ENCODE data around the gene ZBTB3. TPM values are rescaled to one million over a fixed set of nuclear protein-coding genes. Genes with fewer than 3 reads are reported as not detected.
A peak's percentile ranks its signal among the peaks of the same experiment; 100 is the strongest.
"Not testable (repeated sequence)": the region's sequence is repeated elsewhere in the genome, so short reads cannot be mapped to it uniquely, and the experiment has no call there.

Gene ZBTB3
- total and polyA plus RNA-seq, 2 donors (not counting 3 experiments of a cell fraction or from before 2014, with no cell fraction given) = 3.7 to 6.9 TPM

GRCh38 chr11:62705413-62705812 is 48.5 kb downstream of the ZBTB3 start:
- H3K9ac ChIP-seq (replicated peaks; ENCODE audit: extremely low read depth, insufficient read depth, low read length) = peak overlapping the region; percentile 65
- intact Hi-C loops (cut with micrococcal nuclease) (loop anchor here (5.0 kb wide), 2 partner anchors 38 to 53 kb away; partner anchors contain the start of genes C11orf98, CSKMT and INTS5), dilution Hi-C loops (cut with MboI; ENCODE audit: extremely low pct_ligation_motif_present, low sequenced_read_pairs) (no loop called here)
- peaks cover 25% of the 10 kb centered on the region for H3K4me1 ChIP-seq (ENCODE audit: control insufficient read depth, extremely low read depth, insufficient read depth, low read length)
- no peaks in the 10 kb centered on the region for H3K27me3 ChIP-seq (ENCODE audit: control insufficient read depth in 2 of 2, insufficient read depth in 2 of 2, low read length in 2 of 2)
- no peaks in the 10 kb centered on the region for H3K36me3 ChIP-seq (ENCODE audit: control insufficient read depth in 2 of 2, extremely low read depth in 1 of 2, insufficient read depth in 2 of 2, low read length in 2 of 2)
- peak overlapping the region; percentile 81 for H3K4me2 ChIP-seq (ENCODE audit: insufficient read depth, low read length)
- no peaks in the 10 kb centered on the region for H4K20me1 ChIP-seq (replicated peaks; ENCODE audit: control insufficient read depth, extremely low read depth, insufficient read depth, low read length)
- FAIRE-seq = peak; percentile 76
- H3K9me1 ChIP-seq (replicated peaks; ENCODE audit: control insufficient read depth, extremely low read depth, insufficient read depth, low read length) = no peaks in the 10 kb centered on the region
- DNase-seq (ENCODE audit: low read depth, low spot score) = no peak
- peak overlapping the region; percentile 37 for H3K27ac ChIP-seq (ENCODE audit: insufficient read depth, low read depth, low read length)
- CTCF ChIA-PET = interaction anchor here (0.9 to 2.5 kb wide), 6 partner anchors 9 to 162 kb away, joined by 3 to 14 read pairs (median 6); partner anchors contain the start of gene HNRNPUL2
- peak overlapping the region; percentile 65 for H2AFZ ChIP-seq (ENCODE audit: low read depth, low read length)
- peak overlapping the region; percentile 13 to 81 (median 41) for H3K4me3 ChIP-seq (replicated peaks in 1 of 3; ENCODE audit: insufficient read depth in 1 of 3, low read depth in 1 of 3, low read length in 3 of 3)
- TF ChIP-seq JUN (IDR thresholded peaks at IDR 0.05; ENCODE audit: borderline replicate concordance, insufficient read depth, insufficient read length, low read depth) = no peak
- TF ChIP-seq, protein P1, sequence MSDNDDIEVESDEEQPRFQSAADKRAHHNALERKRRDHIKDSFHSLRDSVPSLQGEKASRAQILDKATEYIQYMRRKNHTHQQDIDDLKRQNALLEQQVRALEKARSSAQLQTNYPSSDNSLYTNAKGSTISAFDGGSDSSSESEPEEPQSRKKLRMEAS (IDR thresholded peaks at IDR 0.05; ENCODE audit: insufficient read depth, insufficient read length) = no peak
- no peak for TF ChIP-seq GATA2 (IDR thresholded peaks at IDR 0.05; ENCODE audit: insufficient read depth, insufficient read length, low read depth, low read length)
- TF ChIP-seq, protein P2, sequence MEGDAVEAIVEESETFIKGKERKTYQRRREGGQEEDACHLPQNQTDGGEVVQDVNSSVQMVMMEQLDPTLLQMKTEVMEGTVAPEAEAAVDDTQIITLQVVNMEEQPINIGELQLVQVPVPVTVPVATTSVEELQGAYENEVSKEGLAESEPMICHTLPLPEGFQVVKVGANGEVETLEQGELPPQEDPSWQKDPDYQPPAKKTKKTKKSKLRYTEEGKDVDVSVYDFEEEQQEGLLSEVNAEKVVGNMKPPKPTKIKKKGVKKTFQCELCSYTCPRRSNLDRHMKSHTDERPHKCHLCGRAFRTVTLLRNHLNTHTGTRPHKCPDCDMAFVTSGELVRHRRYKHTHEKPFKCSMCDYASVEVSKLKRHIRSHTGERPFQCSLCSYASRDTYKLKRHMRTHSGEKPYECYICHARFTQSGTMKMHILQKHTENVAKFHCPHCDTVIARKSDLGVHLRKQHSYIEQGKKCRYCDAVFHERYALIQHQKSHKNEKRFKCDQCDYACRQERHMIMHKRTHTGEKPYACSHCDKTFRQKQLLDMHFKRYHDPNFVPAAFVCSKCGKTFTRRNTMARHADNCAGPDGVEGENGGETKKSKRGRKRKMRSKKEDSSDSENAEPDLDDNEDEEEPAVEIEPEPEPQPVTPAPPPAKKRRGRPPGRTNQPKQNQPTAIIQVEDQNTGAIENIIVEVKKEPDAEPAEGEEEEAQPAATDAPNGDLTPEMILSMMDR (IDR thresholded peaks at IDR 0.05; ENCODE audit: extremely low read depth in 1 of 2, insufficient read depth in 1 of 2, low read depth in 1 of 2, low read length in 2 of 2) = peak in 1 of 2 donors; percentile 17
- TF ChIP-seq POLR2A (IDR thresholded peaks at IDR 0.05; ENCODE audit: low read depth, low read length) = no peak
- no TSS peak for BruUV-seq (replicated peaks)
- POLR2A ChIA-PET = interaction anchor here (1.5 kb wide), 1 partner anchor 40 kb away, joined by 19 read pairs; the partner anchor contains the start of genes C11orf98 and CSKMT
- H3K79me2 ChIP-seq (ENCODE audit: control insufficient read depth, insufficient read depth, low read length) = no peaks in the 10 kb centered on the region
- no peaks in the 10 kb centered on the region for H3K9me3 ChIP-seq (replicated peaks; ENCODE audit: control insufficient read depth, insufficient read depth, low read length)

- intact Hi-C loops (cut with micrococcal nuclease) = not testable (repeated sequence)
Measured at GRCh38 chr11:62703921-62704320, 50.0 kb downstream of the ZBTB3 start.

More at GRCh38 chr11:62703921-62704320, 50.0 kb downstream of the ZBTB3 start:
- DNase-seq (ENCODE audit: low read depth, low spot score); POLR2A ChIA-PET; H2AFZ ChIP-seq (ENCODE audit: low read depth, low read length); H3K27ac ChIP-seq (ENCODE audit: insufficient read depth, low read depth, low read length); FAIRE-seq; H3K79me2 ChIP-seq (ENCODE audit: control insufficient read depth, insufficient read depth, low read length); H3K36me3 ChIP-seq (ENCODE audit: control insufficient read depth in 2 of 2, extremely low read depth in 1 of 2, insufficient read depth in 2 of 2, low read length in 2 of 2); BruUV-seq (replicated peaks); H3K9me3 ChIP-seq (replicated peaks; ENCODE audit: control insufficient read depth, insufficient read depth, low read length); H3K4me3 ChIP-seq (replicated peaks in 1 of 3; ENCODE audit: insufficient read depth in 1 of 3, low read depth in 1 of 3, low read length in 3 of 3); H3K9ac ChIP-seq (replicated peaks; ENCODE audit: extremely low read depth, insufficient read depth, low read length); dilution Hi-C loops (cut with MboI; ENCODE audit: extremely low pct_ligation_motif_present, low sequenced_read_pairs); H3K4me2 ChIP-seq (ENCODE audit: insufficient read depth, low read length); H3K27me3 ChIP-seq (ENCODE audit: control insufficient read depth in 2 of 2, insufficient read depth in 2 of 2, low read length in 2 of 2); H4K20me1 ChIP-seq (replicated peaks; ENCODE audit: control insufficient read depth, extremely low read depth, insufficient read depth, low read length); H3K9me1 ChIP-seq (replicated peaks; ENCODE audit: control insufficient read depth, extremely low read depth, insufficient read depth, low read length): not testable (repeated sequence)
- CTCF ChIA-PET = interaction anchor here (2.5 kb wide), 1 partner anchor 23 kb away, joined by 8 read pairs; no protein-coding TSS in a partner anchor
- peaks cover 17% of the 10 kb centered on the region for H3K4me1 ChIP-seq (ENCODE audit: control insufficient read depth, extremely low read depth, insufficient read depth, low read length)
